EH (cell line): ENCODE measurements around the gene KRT4.
"Not testable (repeated sequence)": the region's sequence is repeated elsewhere in the genome, so short reads cannot be mapped to it uniquely, and the experiment has no call there.

Experiments
- DNase-seq: peaks from one replicate; pipeline ENCODE4 v3.0.0-alpha.2; 2015; ENCODE audit warnings: low read depth

Gene KRT4

DNA sequence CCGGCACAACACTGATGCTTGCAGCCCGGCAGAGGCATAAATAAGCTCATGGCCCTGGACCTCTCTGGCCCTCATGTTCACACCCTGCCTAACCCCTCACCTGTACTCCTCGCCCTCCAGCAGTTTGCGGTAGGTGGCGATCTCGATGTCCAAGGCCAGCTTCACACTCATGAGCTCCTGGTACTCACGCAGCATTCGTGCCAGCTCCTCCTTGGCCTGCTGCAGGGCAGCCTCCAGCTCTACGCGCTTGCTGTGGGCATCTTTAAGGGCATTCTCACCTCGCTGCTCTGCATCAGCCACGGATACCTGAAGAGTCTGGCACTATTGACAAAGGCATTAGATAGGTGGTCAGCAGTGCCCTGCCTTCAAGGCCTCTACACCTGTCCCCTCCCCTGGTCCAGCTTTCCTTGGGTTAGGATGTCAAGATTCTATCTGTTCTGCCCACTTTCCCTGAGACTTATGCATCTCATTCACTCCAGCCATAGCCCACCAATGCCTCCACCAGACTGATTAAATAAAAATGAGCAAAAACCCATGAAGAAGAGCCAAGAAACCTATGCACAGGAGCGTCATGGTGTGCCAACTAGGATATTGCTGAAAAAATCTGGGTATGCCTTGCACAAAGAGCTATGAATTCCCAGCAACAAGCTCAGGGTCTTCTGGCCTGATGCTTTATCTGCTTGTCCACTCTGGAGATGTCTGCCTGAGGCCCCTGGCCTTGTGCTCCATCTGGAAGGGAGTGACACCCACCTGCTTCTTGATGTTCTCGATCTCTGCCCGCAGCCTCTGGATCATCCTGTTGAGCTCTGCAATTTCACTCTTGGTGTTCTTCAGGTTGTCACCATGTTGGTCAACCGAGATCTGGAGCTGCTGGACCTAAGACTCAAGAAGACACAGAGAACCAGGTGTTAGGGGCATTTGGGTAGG is 6.1 kb downstream of the KRT4 start:
- DNase-seq: no peak

DNA sequence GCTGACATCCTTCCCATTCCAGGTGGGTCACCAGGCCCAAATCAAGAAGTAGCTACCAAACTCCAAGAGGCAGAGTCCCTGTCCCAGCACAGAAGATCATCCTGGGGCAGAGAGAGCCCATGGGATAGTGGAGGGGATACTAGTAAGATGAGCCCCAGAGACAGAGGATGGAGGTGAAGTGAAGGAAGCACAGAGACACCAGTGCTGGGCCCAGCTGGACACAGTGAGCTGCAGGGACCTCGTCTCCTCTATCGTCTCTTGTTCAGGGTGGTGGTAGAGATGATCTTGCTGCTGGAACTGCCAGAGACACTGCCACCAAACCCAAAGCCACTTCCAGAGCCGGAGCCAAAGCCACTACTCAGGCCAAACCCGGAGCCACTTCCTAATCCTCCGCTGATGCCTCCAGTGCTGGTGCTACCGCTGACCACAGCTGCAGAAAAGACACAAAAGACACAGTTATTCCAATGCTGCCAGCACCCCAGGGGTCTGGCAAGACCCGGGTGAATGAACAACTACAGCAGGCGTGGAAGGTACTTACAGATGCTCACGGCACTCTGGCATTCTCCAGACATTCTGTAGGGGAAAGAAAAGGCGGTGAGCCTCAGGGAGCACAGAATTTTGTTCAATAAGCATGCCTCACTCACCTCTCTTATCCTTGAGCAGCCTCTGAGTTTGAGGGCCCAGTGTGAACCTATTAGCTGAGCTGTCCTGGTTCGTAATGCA is 6.9 kb downstream of the KRT4 start:
- no peak for DNase-seq

GRCh38 chr12:52806169-52806811 is 7.6 kb downstream of the KRT4 start:
- no peak for DNase-seq

- no peak for DNase-seq
Observed at GRCh38 chr12:52805739-52806138, 8.2 kb downstream of the KRT4 start.

GRCh38 chr12:52805000-52805399 is 8.9 kb downstream of the KRT4 start:
- DNase-seq: no peak

DNA sequence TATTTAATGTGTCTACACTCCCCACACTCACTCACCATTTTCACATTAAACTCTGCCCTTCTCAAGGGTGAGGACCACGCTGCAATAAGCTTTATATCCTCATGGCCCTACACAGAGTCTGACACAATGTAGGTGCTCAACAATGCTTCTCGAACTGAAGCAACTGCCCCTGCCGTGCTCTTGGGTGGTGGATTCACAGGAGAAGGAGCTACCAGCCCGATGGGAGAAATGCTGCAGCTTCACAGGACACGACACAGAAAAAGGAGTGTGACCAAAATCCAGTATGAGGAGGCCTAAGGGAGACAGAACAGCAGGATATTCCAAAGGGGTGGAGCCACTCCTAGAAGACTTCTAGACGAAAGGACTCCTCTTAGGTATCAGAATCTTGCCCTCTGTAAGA is 11.5 kb downstream of the KRT4 start:
- no peak for DNase-seq

DNA sequence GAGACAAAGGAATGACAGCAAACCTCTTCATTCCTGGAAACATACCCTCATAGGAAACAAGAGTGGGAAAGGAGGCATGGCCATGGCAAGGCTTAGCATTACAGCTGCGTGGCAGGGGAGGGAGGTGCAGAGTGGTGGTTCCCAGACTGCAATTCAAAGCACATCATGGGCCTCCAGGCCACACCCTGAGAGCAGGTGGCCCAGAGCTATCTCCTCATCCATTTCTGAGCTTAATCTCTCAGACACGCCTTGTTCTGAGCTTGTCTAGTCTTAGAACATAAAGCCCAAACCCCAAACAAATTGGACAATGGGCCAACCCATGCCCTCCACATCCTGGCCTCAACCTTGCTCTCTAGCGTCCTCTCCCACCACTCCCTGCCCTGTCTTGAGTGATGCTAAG is 12.1 kb downstream of the KRT4 start:
- DNase-seq: no peak

DNA sequence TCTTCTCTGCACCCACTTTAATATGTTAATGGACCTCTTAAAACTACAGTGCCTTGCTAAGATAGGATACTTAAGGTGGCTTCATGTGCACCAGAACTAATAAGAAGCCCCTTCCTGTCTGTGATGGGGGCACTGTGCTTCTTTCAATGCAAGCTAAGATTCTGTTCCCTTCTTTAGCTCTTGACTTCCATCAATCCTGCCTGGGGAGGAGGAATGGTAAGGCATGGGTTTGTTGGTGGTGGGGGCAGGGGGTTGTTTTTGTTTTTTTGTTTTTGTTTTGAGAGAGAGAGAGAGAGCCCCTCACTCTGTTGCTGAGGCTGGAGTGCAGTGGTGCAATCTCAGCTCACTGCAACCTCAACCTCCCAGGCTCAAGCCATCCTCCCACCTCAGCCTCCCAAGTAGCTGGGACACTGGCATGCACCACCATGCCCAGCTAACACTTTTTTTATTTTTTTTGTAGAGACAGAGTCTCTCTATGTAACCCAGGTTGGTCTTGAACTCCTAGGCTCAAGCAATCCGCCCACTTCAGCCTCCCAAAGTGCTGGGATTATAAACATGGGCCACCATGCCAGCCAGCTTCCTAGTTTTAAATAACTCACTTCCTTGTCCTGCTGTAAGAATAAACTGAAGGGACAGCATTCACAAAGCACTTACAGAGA is 13.5 kb downstream of the KRT4 start:
- no peak for DNase-seq

DNA sequence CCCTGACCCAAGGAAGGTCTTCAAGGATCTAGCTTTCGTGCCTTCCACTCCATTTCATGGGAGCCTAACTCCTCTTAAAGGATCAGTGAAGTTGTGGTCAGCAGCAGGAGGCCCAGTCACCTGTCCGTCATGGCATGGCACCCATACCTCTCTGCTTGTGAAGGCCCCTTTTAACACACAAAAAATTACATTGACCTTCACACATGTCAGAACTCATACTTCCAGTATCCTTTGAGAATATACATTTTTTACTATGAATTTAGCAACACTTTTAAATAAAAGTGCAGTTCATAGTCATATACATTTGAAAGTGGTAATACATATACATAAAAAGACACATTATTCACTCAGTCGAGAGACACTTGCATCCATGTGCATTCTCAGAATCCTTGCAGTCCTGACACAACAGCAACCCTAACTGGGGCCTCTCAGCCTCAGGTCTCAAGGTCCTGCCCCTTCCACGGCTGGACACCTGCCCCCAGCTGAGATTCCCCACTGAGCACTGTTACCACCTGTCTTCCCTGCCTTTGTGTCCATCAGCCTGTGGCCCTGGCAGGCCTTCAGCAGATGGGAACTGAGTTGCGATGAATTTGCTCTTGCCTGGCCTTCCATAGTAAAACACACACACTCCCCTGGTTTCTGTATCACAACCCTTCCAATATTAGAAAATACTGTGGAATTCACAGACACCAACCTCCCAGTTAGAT is 14.3 kb downstream of the KRT4 start:
- no peak for DNase-seq

DNA sequence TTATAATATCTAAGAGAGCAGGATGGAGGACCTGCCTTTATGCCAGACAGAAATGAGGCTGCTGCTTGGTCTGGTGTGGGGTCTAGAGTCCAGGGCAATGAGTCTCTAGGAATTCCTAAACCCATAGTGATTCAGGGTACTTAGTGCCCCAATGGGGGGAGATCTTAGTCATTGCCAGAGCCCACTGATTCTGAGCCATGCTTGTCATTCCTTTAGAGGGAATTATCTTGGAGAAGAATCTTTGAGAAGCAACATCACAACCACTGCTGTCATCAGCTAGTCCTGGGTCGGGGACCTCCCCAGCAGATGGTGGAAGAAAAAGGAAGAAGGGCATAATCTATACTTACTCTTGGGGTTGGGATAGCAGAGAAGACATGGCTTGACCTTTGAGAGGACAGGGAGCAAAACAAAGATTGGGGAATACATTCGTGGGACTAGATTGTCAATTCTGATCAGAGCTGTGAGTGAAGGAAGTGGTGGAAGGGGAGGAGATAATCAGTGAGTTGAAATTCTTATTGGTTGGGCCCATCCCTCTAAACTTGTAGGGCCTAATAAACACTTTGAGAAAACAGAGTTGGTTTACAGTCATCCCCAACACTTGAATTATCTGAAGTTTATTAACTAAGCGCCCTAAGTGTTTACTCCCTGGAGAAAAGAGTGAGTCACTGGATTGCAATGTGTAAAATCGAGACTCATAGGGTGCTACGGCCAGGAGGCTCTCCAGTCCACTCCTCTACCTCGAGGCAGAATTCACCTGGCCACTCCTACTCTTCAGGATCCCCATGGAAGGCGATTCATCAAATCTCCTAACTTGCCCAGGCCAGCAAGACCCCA is 15.0 kb downstream of the KRT4 start:
- peak; percentile 82 for DNase-seq

GRCh38 chr12:52798003-52798670 is 15.8 kb downstream of the KRT4 start:
- peak; percentile 78 for DNase-seq

- DNase-seq: no peak
Observed at GRCh38 chr12:52797529-52797894, 16.4 kb downstream of the KRT4 start.

GRCh38 chr12:52796839-52797528 is 16.9 kb downstream of the KRT4 start:
- DNase-seq: no peak

- DNase-seq: no peak
Observed at GRCh38 chr12:52796429-52796794, 17.5 kb downstream of the KRT4 start.

- no peak for DNase-seq
Observed at GRCh38 chr12:52795694-52796428, 18.1 kb downstream of the KRT4 start, which contains the start of gene KRT3. KRT3 (minus strand) TSS chr12:52796117; CDS start chr12:52796042, 75 bp downstream.

DNA sequence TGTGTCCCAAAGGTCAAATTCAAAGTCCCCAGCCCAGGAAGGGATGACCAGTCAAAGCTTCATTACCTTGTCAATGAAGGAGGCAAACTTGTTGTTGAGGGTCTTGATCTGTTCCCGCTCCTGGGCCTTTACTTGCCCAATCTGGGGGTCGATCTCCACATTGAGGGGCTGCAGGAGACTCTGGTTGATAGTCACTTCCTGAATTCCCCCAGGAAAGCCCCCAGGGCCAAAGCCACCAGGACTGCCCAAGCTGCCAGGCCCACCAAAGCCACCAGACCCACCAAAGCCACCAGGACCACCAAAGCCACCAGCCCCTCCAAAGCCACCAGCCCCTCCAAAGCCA is 18.6 kb downstream of the KRT4 start:
- DNase-seq: not testable (repeated sequence)

DNA sequence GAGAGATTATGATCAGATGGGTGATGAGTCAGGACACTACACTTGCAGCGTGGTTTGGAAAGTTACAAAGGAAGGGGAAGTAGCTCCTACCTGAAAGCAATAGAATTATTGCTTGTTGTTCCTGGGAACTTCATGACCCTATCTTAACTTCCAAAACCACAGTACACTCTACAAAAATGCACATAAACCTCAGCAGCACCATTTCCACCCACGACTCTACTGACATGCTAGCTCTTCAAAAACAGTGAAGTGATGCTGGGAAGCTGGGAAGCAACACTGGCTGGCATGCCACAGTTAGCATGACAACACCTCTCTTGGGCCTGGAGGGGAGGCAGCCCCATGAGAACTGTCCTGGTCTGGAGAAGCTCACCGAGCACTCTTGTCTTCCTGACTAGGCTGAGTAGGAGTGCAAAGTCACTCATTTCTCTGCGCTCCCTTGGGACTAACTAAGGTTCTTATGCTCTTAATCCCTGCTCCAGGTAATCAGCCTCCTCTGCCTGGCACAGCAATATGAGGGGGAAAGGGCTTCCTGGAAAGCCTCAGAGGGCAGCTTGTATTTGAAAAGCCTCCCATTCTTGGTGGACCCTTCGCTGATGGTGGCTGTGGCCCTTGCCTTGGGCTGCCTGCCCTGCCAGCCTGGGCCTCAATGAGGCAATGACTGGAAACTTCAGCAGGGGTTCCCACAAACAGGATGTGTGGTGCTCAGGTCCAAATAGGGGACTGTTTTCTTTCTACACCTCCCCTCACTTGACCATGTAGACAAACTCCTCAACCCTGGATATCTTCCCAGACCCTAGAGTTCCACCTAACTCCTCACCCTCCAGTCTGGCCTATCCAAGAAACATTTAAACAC is 19.2 kb downstream of the KRT4 start:
- peak; percentile 62 for DNase-seq
